T-helper 22 cell (primary cell): ENCODE results near the gene FGD6.

ENCODE experiments used
- DNase-seq: peaks from one replicate; pipeline ENCODE4 v3.0.0-alpha.2; 2020; ENCODE audit warnings: low read depth

The FGD6 gene

GRCh38 chr12:95083938-95084337 is 133.3 kb downstream of the FGD6 start:
- no peak for DNase-seq

GRCh38 chr12:95083471-95083870 is 133.8 kb downstream of the FGD6 start:
- no peak for DNase-seq

GRCh38 chr12:95077341-95077740 is 139.9 kb downstream of the FGD6 start:
- DNase-seq: no peak

GRCh38 chr12:95074766-95075165 is 142.5 kb downstream of the FGD6 start:
- DNase-seq: no peak

GRCh38 chr12:95073698-95074520 is 143.4 kb downstream of the FGD6 start:
- DNase-seq: no peak

GRCh38 chr12:95072900-95073697 is 144.2 kb downstream of the FGD6 start, which contains the start of gene NR2C1:
Gene NR2C1, minus strand, starts transcription at chr12:95073618. Its CDS starts 6,234 bp downstream, at chr12:95067384.
- DNase-seq: peak; percentile 90

GRCh38 chr12:95070378-95070777 is 146.9 kb downstream of the FGD6 start:
- DNase-seq: no peak

- no peak for DNase-seq
Measured at GRCh38 chr12:95066091-95066855, 151.0 kb downstream of the FGD6 start.

GRCh38 chr12:95060951-95061350 is 156.3 kb downstream of the FGD6 start:
- no peak for DNase-seq

- no peak for DNase-seq
Measured at GRCh38 chr12:95059984-95060383, 157.3 kb downstream of the FGD6 start.

- no peak for DNase-seq
Measured at GRCh38 chr12:95057424-95057823, 159.8 kb downstream of the FGD6 start.

- DNase-seq: no peak
Measured at GRCh38 chr12:95055057-95055456, 162.2 kb downstream of the FGD6 start.

GRCh38 chr12:95054206-95054605 is 163.1 kb downstream of the FGD6 start:
- no peak for DNase-seq

- no peak for DNase-seq
Measured at GRCh38 chr12:95051241-95051640, 166.0 kb downstream of the FGD6 start.

- no peak for DNase-seq
Measured at GRCh38 chr12:95037906-95038305, 179.4 kb downstream of the FGD6 start.

GRCh38 chr12:95034750-95035149 is 182.5 kb downstream of the FGD6 start:
- no peak for DNase-seq
